IMR-90 (cell line): ENCODE results near the gene CEBPG. TPM values are rescaled to one million over a fixed set of nuclear protein-coding genes. Genes with fewer than 3 reads are reported as not detected.

Source experiments
- ATAC-seq: fragments of 200-7000 bp; cut with Tn5 transposase; 2 replicates; pipeline ENCODE4 v1.9.1; 2020; ENCODE audit warnings: low read depth, mild to moderate bottlenecking, moderate library complexity
- BruUV-seq: library from RNA; stranded (reverse); fragments of 400-500 nt; replicated peaks from 2 replicates; lab custom pipeline; 2021; lab: Mats Ljungman, UMichigan
- CTCF ChIA-PET: fragments of 300-600 bp; formaldehyde crosslinking; extraction: SDS; loops from one replicate; lab custom pipeline; 2021; ENCODE audit warnings: antibody characterized with exemption; lab: Yijun Ruan, JAX
- POLR2A ChIA-PET: fragments of 300-600 bp; sonication (Branson Sonifier 250); formaldehyde crosslinking; loops from one replicate; lab custom pipeline; 2022; ENCODE audit warnings: antibody characterized with exemption; ENCODE audit not compliant: unreplicated experiment; lab: Charles Lee
- DNase-seq: peaks from one replicate; pipeline ENCODE4 v3.0.0; 2013
- H2AFZ ChIP-seq: replicated peaks from 2 replicates; pipeline ENCODE3; 2013; ENCODE audit warnings: low read length, mild to moderate bottlenecking; ENCODE audit not compliant: poor library complexity
- H2AK5ac ChIP-seq: 2 replicates; pipeline ENCODE4 v1.6.1; 2013; ENCODE audit warnings: low read depth, low read length, inconsistent platforms
- H2AK9ac ChIP-seq: replicated peaks from 2 replicates; pipeline ENCODE3; 2013; ENCODE audit warnings: mild to moderate bottlenecking, low read depth, low read length, moderate library complexity; ENCODE audit not compliant: poor library complexity
- H2BK120ac ChIP-seq: 2 replicates; pipeline ENCODE4 v1.6.1; 2013; ENCODE audit warnings: low read depth, low read length, inconsistent platforms
- H2BK15ac ChIP-seq: 3 replicates; pipeline ENCODE4 v1.6.1; 2013; ENCODE audit warnings: low read depth, low read length, inconsistent platforms
- H2BK20ac ChIP-seq: 2 replicates; pipeline ENCODE4 v1.6.1; 2013; ENCODE audit warnings: low read depth, mild to moderate bottlenecking, inconsistent platforms, low read length, moderate library complexity
- H2BK5ac ChIP-seq: 2 replicates; pipeline ENCODE4 v1.6.1; 2013; ENCODE audit warnings: mild to moderate bottlenecking, low read depth, low read length, inconsistent platforms; ENCODE audit not compliant: poor library complexity, severe bottlenecking
- H3K14ac ChIP-seq: replicated peaks from 2 replicates; pipeline ENCODE4 v1.6.1; 2013; ENCODE audit warnings: low read depth, low read length, inconsistent platforms
- H3K18ac ChIP-seq: 2 replicates; pipeline ENCODE4 v1.6.1; 2013; ENCODE audit warnings: low read depth, low read length, control low read depth
- H3K23ac ChIP-seq: 2 replicates; pipeline ENCODE4 v1.6.1; 2013; ENCODE audit warnings: low read depth, low read length, inconsistent platforms
- H3K27ac ChIP-seq: 2 replicates; pipeline ENCODE4 v1.5.1; 2013; ENCODE audit warnings: mild to moderate bottlenecking, control low read depth, low read length; ENCODE audit not compliant: insufficient read depth
- H3K27me3 ChIP-seq: 2 replicates; pipeline ENCODE4 v1.6.1; 2013; ENCODE audit warnings: low read length; ENCODE audit not compliant: control insufficient read depth, insufficient read depth
- H3K36me3 ChIP-seq: 2 replicates; pipeline ENCODE4 v1.6.1; 2013; ENCODE audit warnings: low read length, mixed read lengths; ENCODE audit not compliant: control insufficient read depth, insufficient read depth
- H3K4ac ChIP-seq: 2 replicates; pipeline ENCODE4 v1.6.1; 2013; ENCODE audit warnings: low read depth, low read length, inconsistent platforms
- H3K4me1 ChIP-seq: 2 replicates; pipeline ENCODE4 v1.6.1; 2013; ENCODE audit warnings: low read length, mixed read lengths; ENCODE audit not compliant: control insufficient read depth, insufficient read depth
- H3K4me2 ChIP-seq: 2 replicates; pipeline ENCODE4 v1.6.1; 2013; ENCODE audit warnings: low read depth, mild to moderate bottlenecking, control low read depth, low read length, moderate library complexity
- H3K4me3 ChIP-seq: 2 replicates; pipeline ENCODE4 v1.5.1; 2013; ENCODE audit warnings: low read depth, mild to moderate bottlenecking, control low read depth, low read length, moderate library complexity; ENCODE audit not compliant: insufficient read depth
- H3K56ac ChIP-seq: 2 replicates; pipeline ENCODE4 v1.6.1; 2013; ENCODE audit warnings: low read length, inconsistent platforms; ENCODE audit not compliant: insufficient read depth; ENCODE audit errors: extremely low read depth
- H3K79me1 ChIP-seq, 2 experiments: 2 replicates each; pipeline ENCODE4 v1.6.1; 2013; ENCODE audit warnings: low read length in 2 of 2, inconsistent platforms in 1 of 2, low read depth in 1 of 2
- H3K9ac ChIP-seq: 2 replicates; pipeline ENCODE4 v1.6.1; 2013; ENCODE audit warnings: low read depth, low read length, control low read depth
- H3K9me1 ChIP-seq: 2 replicates; pipeline ENCODE4 v1.6.1; 2013; ENCODE audit warnings: low read length, inconsistent platforms; ENCODE audit not compliant: insufficient read depth
- H3K9me3 ChIP-seq: 2 replicates; pipeline ENCODE4 v1.6.1; 2013; ENCODE audit warnings: low read length; ENCODE audit not compliant: control insufficient read depth, insufficient read depth
- H4K20me1 ChIP-seq: 2 replicates; pipeline ENCODE4 v1.6.1; 2013; ENCODE audit warnings: low read length, inconsistent platforms; ENCODE audit not compliant: insufficient read depth
- H4K5ac ChIP-seq: 2 replicates; pipeline ENCODE4 v1.6.1; 2013; ENCODE audit warnings: mild to moderate bottlenecking, low read depth, low read length, control low read depth
- H4K8ac ChIP-seq, 2 experiments: 2 replicates each; pipeline ENCODE4 v1.6.1; 2013; ENCODE audit warnings: low read depth in 2 of 2, low read length in 2 of 2, control low read depth in 1 of 2, inconsistent platforms in 1 of 2
- H4K91ac ChIP-seq: 2 replicates; pipeline ENCODE4 v1.6.1; 2013; ENCODE audit warnings: low read depth, low read length, inconsistent platforms; ENCODE audit not compliant: insufficient read depth
- CEBPB ChIP-seq: IDR thresholded peaks from 2 replicates; pipeline ENCODE4 v1.6.1; 2012; ENCODE audit warnings: low read depth, low read length, improper control_type of control experiment
- MAZ ChIP-seq: IDR thresholded peaks from 2 replicates; pipeline ENCODE4 v1.6.1; 2012; ENCODE audit warnings: low read depth, mild to moderate bottlenecking, low read length, improper control_type of control experiment, moderate library complexity, borderline replicate concordance
- WGBS, 2 experiments: methylation state at CpG; one replicate each; pipeline versions ENCODE4 v1.1.5 to v1.1.7; 2013; ENCODE audit warnings: missing lambda C conversion rate in 2 of 2; ENCODE audit not compliant: insufficient read length in 1 of 2; ENCODE audit errors: extremely low coverage in 2 of 2; 5-methylcytosine and 5-hydroxymethylcytosine counted together
- dilution Hi-C: fragments of 300-500 bp; cut with HindIII; formaldehyde crosslinking; loops from one replicate; pipeline ENCODE4 v1.14.3; 2018; ENCODE audit warnings: low sequenced_read_pairs; ENCODE audit not compliant: unreplicated experiment
- in situ Hi-C: fragments of 300-500 bp; cut with MboI; formaldehyde crosslinking; loops from 3 replicates; pipeline ENCODE4 v1.14.3; 2019; ENCODE audit warnings: low sequenced_read_pairs, inconsistent platforms, mixed read lengths
- intact Hi-C: fragments of 100-400 bp; cut with micrococcal nuclease; formaldehyde crosslinking; loops from 2 replicates; pipeline ENCODE4 v1.10.0; 2022
- polyA plus RNA-seq, 3 experiments: library from polyadenylated mRNA; depleted of rRNA; stranded (reverse); fragments of >200 nt; gene quantifications; 2 replicates each; pipeline ENCODE4 v1.2.3, GENCODE V29; 2012; ENCODE audit warnings: low replicate concordance in 1 of 3
- total RNA-seq: library from RNA; depleted of rRNA; stranded (reverse); fragments of >200 nt; gene quantifications from 2 replicates; pipeline ENCODE4 v1.2.3, GENCODE V29; 2012

The CEBPG gene
- total and polyA plus RNA-seq, 2 of the 4 experiments (the other 2 are of a cell fraction) = 9.2 to 14.3 TPM

DNA sequence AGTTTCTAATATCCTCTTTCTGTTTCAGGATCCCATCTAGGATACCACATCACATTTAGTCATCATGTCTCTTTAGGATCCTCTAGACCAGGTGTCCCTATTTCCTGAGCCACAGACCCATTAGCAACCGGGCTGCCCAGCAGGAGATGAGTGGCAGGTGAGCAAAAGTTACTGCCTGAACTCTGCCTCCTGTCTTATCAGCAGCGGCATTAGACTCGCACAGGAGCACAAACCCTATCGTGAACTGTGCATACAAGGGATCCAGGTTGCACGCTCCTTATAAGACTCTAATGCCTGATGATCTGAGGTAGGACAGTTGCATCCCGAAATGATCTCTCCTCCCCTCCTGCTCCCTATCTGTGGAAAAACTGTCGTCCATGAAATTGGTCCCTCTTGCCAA is 7.8 kb upstream of the CEBPG start:
- Histone ChIP-seq H3K36me3 (no peaks in the 10 kb centered on the region), H3K23ac (no peak overlapping the region), H3K4me2 (no peak overlapping the region), H2BK120ac (no peak overlapping the region), H2BK5ac (no peak overlapping the region), H3K9ac (no peak overlapping the region), H3K56ac (no peak overlapping the region), H3K27ac (no peak overlapping the region), H3K14ac (no peak overlapping the region), H4K5ac (no peak overlapping the region), H3K79me1 (no peaks in the 10 kb centered on the region), H2BK15ac (no peak overlapping the region), H3K4me3 (no peak overlapping the region), H4K20me1 (no peaks in the 10 kb centered on the region), H2AFZ (no peak overlapping the region), H3K27me3 (peaks cover 45% of the 10 kb centered on the region), H3K4ac (no peak overlapping the region), H3K18ac (no peak overlapping the region), H4K8ac (no peak overlapping the region), H2AK9ac (no peak overlapping the region), H2AK5ac (no peak overlapping the region), H3K4me1 (no peaks in the 10 kb centered on the region), H4K91ac (no peak overlapping the region), H2BK20ac (no peak overlapping the region), H3K9me3 (no peaks in the 10 kb centered on the region), H3K9me1 (no peaks in the 10 kb centered on the region)
- dilution Hi-C loops = no loop called here
- in situ Hi-C loops = no loop called here
- TF ChIP-seq CEBPB = no peak
- no peak for TF ChIP-seq MAZ
- intact Hi-C loops = no loop called here
- DNase-seq = no peak
- POLR2A ChIA-PET = no interaction called here
- CTCF ChIA-PET = no interaction called here
- no peak for ATAC-seq
- 71% methylated on average over 3 of the region's 7 CpGs; no CpG with 5 or more reads in 1 of the 2 experiments for WGBS, 2 experiments
- no TSS peak for BruUV-seq
